GM21360 (cell line): ENCODE results near the gene NFIC.
"Not testable (repeated sequence)": the region's sequence is repeated elsewhere in the genome, so short reads cannot be mapped to it uniquely, and the experiment has no call there.

Source experiments
- ATAC-seq: cut with Tn5 transposase; IDR thresholded peaks from one replicate; pipeline ENCODE4 v1.9.1; 2021; ENCODE audit warnings: mild to moderate bottlenecking, moderate library complexity; ENCODE audit not compliant: unreplicated experiment

NFIC gene

DNA sequence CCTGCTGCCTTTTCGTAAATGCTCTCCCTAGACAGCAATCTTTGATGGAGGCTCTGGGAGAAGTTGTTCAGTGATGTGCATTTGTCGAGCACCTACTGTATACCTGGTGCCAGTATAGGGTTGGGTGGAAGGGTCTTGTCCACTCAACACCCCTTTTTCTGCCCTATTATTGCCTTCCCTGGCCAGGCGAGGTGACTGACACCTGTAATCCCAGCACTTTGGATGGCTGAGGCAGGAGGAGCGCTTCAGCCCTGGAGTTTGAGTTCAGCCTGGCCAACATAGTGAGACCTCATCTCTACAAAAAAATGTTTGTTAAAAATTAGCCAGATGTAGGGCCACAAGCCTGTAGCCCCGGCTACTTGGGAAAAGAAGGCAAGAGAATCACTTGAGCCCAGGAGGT, 49.3 kb downstream of the NFIC start:
- ATAC-seq, result no peak

DNA sequence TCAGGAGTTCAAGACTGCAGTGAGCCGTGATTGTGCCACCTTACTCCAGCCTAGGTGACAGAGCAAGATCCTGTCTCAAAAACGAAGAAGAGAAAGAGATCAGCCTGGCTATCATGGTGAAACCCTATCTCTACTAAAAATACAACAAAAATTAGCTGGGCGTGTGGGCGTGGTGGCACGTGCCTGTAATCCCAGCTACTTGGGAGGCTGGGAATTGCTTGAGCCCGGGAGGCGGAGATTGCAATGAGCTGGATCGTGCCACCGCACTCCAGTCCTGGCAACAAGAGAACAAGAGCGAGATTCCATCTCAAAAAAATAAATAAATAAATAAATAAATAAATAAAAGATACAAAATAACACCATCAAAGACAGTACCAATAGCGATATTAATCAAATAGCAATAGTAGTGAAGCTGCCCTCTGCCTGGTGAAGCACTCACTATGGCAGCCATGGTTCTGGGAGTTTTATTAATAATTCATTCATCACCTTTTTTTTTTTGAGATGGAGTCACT, 53.9 kb downstream of the NFIC start:
- no peak for ATAC-seq

- ATAC-seq, result no peak
Observed at GRCh38 chr19:3420909-3421619, 54.7 kb downstream of the NFIC start.

DNA sequence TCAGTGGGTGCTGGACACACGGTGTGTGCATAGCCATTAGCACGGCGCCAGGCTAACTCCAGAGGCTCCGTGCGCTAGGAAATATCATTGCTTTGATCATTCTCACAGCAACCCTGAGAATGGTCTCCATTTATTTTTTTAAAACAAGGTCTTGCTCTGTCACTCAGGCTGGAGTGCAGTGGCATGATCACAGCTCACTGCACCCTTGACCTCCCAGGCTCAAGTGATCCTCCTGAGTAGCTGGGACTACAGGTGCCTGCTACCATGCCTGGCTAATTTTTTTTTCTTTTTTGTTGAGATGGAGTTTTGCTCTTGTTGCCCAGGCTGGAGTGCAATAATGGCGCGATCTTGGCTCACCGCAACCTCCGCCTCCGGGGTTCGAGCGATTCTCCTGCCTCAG, 55.3 kb downstream of the NFIC start:
- ATAC-seq, result not testable (repeated sequence)

GRCh38 chr19:3423183-3423829, 56.9 kb downstream of the NFIC start:
- ATAC-seq, result no peak

DNA sequence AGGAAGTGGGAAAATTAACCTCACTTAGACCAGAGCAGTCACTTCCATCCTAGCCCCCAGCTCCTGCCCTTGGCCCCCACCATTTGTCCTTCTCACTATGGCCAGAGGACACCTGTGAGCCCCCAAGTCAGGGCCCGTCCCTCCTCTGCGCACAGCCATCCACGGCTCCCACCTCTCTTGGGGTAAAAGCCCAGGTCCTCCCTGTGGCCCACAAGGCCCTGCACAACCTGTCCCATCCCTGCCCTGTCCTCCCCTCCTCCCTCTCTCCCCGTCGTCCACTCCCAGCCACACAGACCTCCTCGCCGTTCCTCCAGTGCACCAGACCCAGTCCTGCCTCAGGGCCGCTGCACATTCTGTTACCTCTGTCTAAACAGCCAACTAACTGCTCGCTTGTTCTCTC, 60.0 kb downstream of the NFIC start:
- ATAC-seq, result no peak

DNA sequence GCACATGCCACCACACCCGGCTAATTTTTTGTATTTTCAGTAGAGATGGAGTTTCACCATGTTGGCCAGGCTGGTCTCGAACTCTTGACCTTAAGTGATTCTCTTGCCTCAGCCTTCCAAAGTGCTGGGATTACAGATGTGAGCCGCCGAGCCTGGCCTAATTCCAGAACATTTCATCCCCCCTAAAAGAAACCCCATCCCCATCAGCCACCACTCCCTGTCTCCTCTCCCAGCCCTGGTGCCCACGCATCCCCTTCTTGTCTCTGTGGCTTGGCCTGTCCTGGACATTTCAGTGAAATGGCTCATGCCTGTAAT, 63.9 kb downstream of the NFIC start:
- ATAC-seq, result not testable (repeated sequence)

- no peak for ATAC-seq
Observed at GRCh38 chr19:3431760-3432397, 65.5 kb downstream of the NFIC start.

DNA sequence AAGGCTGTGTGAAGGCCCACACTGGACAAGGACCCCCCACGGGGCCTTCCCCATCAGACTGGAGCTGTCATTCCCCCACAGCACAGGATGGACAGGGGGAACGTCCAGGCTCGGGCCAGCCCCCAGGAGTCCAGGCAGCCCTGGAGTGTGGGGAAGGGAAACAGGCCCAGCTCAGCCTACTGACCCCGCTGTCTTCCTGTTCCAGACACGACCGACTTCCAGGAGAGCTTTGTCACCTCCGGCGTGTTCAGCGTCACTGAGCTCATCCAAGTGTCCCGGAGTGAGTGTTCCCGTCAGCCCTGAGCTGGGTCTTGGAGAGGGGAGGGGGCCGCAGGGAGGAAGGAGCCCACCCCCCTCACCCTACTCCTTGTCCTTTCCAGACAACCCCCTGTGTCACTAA, 66.9 kb downstream of the NFIC start:
- ATAC-seq, result no peak

GRCh38 chr19:3433805-3434540, 67.6 kb downstream of the NFIC start:
- ATAC-seq, result no peak

DNA sequence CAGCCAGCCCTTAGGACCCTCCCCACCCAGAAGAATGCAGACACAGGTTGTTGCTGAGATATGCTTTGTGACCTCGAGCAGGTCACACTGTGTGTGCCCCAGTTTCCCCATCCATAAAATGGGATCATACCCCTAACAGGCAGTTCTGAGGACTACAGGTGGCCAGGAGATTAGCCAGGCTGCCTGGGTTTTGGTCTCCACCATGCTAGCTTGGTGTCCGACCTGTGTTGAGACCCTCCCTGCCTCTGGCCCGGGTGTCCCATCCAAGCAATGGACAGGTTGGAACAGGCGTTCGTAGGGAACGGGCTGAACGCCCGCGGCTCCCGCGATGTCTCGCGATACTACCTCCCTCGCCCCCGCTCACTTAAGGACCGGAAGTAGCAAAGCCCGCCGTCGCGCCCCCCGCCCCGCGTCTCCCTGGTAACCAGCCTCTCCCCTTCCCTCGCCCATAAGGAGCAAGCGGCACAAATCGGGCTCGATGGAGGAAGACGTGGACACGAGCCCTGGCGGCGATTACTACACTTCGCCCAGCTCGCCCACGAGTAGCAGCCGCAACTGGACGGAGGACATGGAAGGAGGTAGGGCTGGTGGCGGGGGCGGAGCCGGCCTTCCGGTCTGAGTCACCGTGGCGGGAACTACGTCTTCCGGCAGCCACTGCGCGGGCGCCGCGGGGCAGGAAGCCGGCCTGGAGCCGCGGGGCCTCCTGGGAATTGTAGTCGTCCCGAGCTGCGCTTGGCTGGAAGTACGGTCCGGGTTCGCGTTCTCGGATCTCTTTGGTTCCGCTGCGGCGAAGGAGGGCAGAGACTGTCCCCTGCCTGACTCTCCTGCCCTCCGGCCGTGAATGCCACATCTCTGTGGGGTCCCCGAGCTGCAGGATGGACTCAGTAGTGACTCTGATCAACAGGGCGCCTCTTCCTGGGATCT, 68.5 kb downstream of the NFIC start:
- peak; percentile 67 for ATAC-seq

- ATAC-seq, result no peak
Observed at GRCh38 chr19:3440082-3440481, 73.7 kb downstream of the NFIC start.

- ATAC-seq, result no peak
Observed at GRCh38 chr19:3441089-3441985, 75.0 kb downstream of the NFIC start.

DNA sequence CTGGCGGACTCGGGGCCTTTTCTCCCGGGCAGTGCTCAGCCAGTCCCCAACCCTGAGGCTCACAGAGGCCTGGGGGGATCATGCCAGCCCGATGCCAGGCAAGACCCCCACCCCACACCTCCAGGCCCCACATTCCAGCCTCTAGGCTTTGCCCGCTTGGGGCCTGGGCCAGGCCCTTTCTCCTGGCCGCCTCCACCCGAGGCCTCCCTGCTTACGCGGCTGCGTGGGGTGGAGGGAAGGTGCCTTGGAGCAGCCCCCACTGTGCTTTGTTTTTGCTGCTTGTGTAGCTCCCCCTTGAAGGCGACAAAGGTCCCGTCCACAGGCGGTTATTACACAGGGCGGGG, 75.6 kb downstream of the NFIC start:
- no peak for ATAC-seq

GRCh38 chr19:3442487-3443071, 76.2 kb downstream of the NFIC start:
- no peak for ATAC-seq

GRCh38 chr19:3443840-3444694, 77.7 kb downstream of the NFIC start:
- ATAC-seq, result no peak

- no peak for ATAC-seq
Observed at GRCh38 chr19:3444695-3445234, 78.4 kb downstream of the NFIC start.

GRCh38 chr19:3446657-3447056, 80.3 kb downstream of the NFIC start:
- not testable (repeated sequence) for ATAC-seq
